ENCODE results near the gene OR1I1.

The OR1I1 gene

DNA sequence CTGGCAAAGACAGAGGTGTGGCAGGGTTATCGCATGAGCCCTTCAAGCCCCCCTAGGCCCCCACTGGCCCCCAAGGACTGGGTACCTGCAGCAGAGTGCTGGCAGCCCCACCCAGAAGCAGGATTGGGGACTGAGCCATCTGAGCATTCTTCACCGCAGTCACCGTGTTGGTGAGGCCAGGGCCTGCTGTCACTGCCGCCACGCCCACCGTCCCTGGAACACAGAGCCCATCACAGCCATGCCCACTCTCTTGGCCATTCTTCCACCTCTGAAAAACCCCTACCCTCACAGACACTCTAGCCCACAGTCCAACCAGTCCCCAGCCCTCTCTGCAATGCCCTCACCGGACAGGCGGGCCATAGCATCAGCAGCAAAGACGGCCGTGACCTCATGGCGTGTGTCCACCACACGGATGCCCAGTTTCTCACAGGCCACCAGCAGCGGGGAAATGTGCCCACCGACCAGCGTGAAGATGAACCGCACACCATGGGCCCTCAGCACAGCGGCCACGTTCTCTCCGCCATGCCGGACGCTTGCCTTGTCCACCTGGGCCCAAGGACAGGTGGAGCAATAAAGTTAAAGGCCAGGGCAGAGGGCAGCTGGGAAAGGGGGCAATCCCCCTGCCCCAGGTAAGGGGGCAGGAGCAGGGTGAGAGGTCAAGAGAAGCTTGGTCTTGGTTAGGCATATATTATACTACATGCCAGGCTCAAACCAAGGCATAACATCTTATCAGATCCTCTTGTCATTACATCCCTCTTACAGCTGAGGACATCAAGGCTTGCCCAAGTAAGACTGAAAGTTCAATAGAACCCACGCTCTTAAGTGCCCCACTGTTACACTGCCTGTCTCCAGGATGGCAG lies 41.2 kb downstream of the OR1I1 start:
- TF ChIP-seq TEAD4 (IDR thresholded peaks at IDR 0.05) = no peak

DNA sequence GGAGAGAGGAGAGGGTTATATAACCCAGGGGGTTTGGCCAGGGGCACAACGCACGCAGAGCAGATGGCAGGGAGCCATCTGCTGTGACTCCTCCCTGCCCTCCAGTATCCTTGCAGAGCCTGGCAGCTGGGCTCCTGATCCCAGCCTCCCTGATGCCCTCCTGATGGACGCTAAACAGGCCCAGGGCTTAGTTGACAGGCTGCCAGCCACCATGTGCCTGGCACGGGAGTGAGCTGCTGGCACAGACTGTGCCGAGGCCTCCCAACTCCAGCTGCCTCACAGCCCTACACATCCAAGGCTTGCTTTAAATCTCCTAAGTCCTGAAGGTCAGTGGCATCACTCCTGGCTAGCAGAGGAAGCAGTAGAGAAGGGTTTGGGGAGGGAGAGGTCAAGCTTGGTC lies 41.9 kb downstream of the OR1I1 start:
- TF ChIP-seq, protein P1, sequence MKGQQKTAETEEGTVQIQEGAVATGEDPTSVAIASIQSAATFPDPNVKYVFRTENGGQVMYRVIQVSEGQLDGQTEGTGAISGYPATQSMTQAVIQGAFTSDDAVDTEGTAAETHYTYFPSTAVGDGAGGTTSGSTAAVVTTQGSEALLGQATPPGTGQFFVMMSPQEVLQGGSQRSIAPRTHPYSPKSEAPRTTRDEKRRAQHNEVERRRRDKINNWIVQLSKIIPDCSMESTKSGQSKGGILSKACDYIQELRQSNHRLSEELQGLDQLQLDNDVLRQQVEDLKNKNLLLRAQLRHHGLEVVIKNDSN (IDR thresholded peaks at IDR 0.05) = no peak
- no peak for TF ChIP-seq NFIC (IDR thresholded peaks at IDR 0.05)
- TF ChIP-seq CEBPB (IDR thresholded peaks at IDR 0.05) = no peak
- no peak for TF ChIP-seq YY1 (IDR thresholded peaks at IDR 0.05; ENCODE audit: low read depth)
- no peak for TF ChIP-seq EGR1 (IDR thresholded peaks at IDR 0.05)
- TF ChIP-seq TEAD4 (IDR thresholded peaks at IDR 0.05) = no peak
- TF ChIP-seq, protein P2, sequence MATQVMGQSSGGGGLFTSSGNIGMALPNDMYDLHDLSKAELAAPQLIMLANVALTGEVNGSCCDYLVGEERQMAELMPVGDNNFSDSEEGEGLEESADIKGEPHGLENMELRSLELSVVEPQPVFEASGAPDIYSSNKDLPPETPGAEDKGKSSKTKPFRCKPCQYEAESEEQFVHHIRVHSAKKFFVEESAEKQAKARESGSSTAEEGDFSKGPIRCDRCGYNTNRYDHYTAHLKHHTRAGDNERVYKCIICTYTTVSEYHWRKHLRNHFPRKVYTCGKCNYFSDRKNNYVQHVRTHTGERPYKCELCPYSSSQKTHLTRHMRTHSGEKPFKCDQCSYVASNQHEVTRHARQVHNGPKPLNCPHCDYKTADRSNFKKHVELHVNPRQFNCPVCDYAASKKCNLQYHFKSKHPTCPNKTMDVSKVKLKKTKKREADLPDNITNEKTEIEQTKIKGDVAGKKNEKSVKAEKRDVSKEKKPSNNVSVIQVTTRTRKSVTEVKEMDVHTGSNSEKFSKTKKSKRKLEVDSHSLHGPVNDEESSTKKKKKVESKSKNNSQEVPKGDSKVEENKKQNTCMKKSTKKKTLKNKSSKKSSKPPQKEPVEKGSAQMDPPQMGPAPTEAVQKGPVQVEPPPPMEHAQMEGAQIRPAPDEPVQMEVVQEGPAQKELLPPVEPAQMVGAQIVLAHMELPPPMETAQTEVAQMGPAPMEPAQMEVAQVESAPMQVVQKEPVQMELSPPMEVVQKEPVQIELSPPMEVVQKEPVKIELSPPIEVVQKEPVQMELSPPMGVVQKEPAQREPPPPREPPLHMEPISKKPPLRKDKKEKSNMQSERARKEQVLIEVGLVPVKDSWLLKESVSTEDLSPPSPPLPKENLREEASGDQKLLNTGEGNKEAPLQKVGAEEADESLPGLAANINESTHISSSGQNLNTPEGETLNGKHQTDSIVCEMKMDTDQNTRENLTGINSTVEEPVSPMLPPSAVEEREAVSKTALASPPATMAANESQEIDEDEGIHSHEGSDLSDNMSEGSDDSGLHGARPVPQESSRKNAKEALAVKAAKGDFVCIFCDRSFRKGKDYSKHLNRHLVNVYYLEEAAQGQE (IDR thresholded peaks at IDR 0.05; ENCODE audit: low read depth) = no peak
- TF ChIP-seq EP300 (IDR thresholded peaks at IDR 0.05; ENCODE audit: borderline replicate concordance) = no peak
- TF ChIP-seq TCF12 (IDR thresholded peaks at IDR 0.05; ENCODE audit: low read depth) = no peak
- no peak for TF ChIP-seq CREB1 (IDR thresholded peaks at IDR 0.05; ENCODE audit: low read depth)
- no peak for TF ChIP-seq RAD21 (IDR thresholded peaks at IDR 0.05; ENCODE audit: low read depth)
- no peak for TF ChIP-seq TAF1 (IDR thresholded peaks at IDR 0.05; ENCODE audit: low read depth)
- no peak for TF ChIP-seq ZBTB7A (IDR thresholded peaks at IDR 0.05; ENCODE audit: low read depth)
- TF ChIP-seq FOXM1 (IDR thresholded peaks at IDR 0.05; ENCODE audit: borderline replicate concordance, low read depth) = no peak
- TF ChIP-seq, protein P3, sequence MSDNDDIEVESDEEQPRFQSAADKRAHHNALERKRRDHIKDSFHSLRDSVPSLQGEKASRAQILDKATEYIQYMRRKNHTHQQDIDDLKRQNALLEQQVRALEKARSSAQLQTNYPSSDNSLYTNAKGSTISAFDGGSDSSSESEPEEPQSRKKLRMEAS (IDR thresholded peaks at IDR 0.05) = no peak

DNA sequence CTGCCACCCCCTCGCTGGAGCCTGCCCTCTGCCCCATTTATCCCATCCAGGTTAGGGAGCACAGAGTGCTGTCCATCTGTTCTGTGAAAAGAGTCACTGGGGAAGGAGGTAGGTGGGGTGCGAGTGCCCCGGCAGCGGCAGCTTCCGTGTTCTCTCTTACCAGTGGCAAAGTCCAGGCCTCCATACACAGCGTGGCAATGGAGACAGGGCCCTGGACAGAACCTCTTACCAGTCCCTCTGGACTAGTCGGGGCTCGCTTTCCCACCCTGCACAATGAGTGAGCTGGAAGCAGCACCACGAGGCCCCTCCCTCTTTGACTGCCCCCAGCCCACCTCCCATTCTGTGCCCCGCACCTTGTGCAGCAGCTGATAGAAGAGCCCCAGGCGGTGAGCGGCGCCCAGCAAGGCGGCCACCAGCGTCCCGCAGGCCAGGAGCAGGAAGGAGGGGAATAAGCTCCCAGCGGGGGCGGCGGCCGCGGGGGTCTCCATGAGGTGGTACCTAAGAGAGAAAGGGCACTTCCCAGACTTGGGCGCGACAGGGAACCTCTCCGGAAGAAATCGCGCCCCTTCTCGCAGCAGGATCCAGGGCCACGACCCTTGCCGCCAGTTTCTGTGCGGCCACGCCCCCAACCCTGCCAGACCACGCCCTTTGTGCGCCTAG lies 42.7 kb downstream of the OR1I1 start:
- TF ChIP-seq, protein P1 (IDR thresholded peaks at IDR 0.05) = no peak
- TF ChIP-seq ZBTB7A (IDR thresholded peaks at IDR 0.05; ENCODE audit: low read depth) = peak; percentile 39; the same call in 1 of the 2 replicates

DNA sequence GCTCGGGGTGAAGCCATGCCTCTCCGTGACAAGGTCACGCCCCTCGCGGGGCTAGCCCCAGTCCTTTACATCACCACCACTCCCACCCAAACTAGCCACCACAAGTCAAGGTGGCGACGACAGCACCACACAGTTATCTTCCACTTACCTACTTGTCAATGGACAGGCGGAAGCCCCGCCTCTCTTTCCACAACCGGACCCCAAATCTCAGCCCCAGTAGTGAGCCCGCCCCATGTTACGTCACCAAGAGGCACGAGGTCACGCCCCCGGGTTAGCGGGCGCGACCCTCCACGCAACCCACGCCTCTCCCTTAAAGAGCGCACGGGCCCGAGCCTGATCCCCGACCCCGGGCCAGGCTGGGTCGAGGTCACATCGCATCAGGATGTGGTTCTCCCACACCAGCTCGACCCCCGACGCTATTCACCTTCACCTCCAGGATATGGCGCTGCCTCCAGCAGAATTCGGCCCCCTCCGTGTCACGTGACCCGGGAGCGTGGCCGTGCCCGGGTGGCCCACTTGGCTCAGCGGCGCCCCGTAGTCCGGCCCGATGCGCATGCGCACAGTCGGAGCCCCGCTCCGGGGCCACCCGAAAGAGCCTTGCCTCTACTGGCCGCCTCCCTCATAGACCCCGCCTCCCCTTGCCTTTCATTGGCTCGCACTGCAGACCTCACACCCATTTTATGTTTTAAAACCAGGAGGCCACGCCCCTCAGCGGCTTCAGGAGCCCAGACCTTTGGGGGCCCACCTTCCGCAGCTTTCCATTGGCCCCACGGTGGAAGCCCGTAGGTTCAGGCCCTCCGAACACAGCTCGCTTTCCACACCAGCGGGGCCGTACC lies 43.4 kb downstream of the OR1I1 start:
- TF ChIP-seq NFIC (IDR thresholded peaks at IDR 0.05) (no peak), FOXM1 (IDR thresholded peaks at IDR 0.05; ENCODE audit: borderline replicate concordance, low read depth) (peak; percentile 75), EGR1 (IDR thresholded peaks at IDR 0.05) (peak; percentile 27; the same call in 1 of the 2 replicates), CEBPB (IDR thresholded peaks at IDR 0.05) (no peak), TEAD4 (IDR thresholded peaks at IDR 0.05) (no peak), TAF1 (IDR thresholded peaks at IDR 0.05; ENCODE audit: low read depth) (no peak), EP300 (IDR thresholded peaks at IDR 0.05; ENCODE audit: borderline replicate concordance) (no peak), YY1 (IDR thresholded peaks at IDR 0.05; ENCODE audit: low read depth) (peak; percentile 69), TCF12 (IDR thresholded peaks at IDR 0.05; ENCODE audit: low read depth) (no peak; the same call in 1 of the 2 replicates), RAD21 (IDR thresholded peaks at IDR 0.05; ENCODE audit: low read depth) (no peak), ZBTB7A (IDR thresholded peaks at IDR 0.05; ENCODE audit: low read depth) (no peak; the same call in 1 of the 2 replicates), CREB1 (IDR thresholded peaks at IDR 0.05; ENCODE audit: low read depth) (no peak; the same call in 1 of the 2 replicates)
- TF ChIP-seq, protein P1 (IDR thresholded peaks at IDR 0.05) = peak; percentile 97
- TF ChIP-seq, protein P2 (IDR thresholded peaks at IDR 0.05; ENCODE audit: low read depth) = no peak
- TF ChIP-seq, protein P3 (IDR thresholded peaks at IDR 0.05) = peak; percentile 77

Measured in Ishikawa (cell line).